ENCODE measurements around the gene MAGEA4.
"Not testable (repeated sequence)": the region's sequence is repeated elsewhere in the genome, so short reads cannot be mapped to it uniquely, and the experiment has no call there.

Gene MAGEA4, protein sequence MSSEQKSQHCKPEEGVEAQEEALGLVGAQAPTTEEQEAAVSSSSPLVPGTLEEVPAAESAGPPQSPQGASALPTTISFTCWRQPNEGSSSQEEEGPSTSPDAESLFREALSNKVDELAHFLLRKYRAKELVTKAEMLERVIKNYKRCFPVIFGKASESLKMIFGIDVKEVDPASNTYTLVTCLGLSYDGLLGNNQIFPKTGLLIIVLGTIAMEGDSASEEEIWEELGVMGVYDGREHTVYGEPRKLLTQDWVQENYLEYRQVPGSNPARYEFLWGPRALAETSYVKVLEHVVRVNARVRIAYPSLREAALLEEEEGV

DNA sequence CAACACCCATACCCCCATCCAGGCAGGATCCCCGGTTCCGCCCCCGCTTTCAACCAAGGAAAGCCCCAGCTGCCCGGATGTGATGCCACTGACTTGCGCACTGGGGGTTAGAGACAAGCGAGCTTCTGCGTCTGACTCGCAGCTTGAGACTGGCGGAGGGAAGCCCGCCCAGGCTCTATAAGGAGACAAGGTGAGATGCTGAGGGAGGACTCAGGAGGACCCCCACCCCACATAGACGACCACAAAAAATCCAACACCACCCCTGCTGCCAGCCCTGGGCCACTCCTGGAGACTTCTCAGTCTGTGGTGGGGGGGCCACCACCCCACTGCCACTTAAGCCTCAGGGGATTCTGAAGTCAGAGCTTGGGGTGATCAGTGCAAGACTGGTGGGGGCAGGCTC, at the start of gene MAGEA4:
Gene MAGEA4 (plus strand): TSS at position 110 of the 400 bp plus-strand sequence. CDS start 10,776 bp downstream, outside the sequence.
- no peak for DNase-seq (ENCODE audit: low read depth)

DNA sequence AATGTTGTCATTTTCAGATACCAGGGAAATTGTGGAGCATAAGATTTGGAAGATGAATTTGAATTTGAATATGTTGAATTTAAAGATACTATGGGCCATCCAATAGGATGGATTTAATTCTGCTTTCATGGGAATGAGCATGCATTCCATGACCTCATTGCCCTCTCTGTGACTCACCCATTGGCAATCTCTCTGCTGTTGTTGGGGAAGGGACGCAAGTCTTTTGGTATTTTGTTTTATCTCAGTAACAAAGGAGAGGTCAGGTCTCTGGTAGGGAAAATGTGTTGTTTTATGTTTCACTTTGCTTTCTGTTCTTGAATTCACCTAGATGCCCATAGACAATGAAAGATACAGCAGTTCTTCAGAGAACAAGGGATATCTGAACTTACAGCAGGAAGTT, 42.1 kb upstream of the MAGEA4 start:
- DNase-seq (ENCODE audit: low read depth): no peak

DNA sequence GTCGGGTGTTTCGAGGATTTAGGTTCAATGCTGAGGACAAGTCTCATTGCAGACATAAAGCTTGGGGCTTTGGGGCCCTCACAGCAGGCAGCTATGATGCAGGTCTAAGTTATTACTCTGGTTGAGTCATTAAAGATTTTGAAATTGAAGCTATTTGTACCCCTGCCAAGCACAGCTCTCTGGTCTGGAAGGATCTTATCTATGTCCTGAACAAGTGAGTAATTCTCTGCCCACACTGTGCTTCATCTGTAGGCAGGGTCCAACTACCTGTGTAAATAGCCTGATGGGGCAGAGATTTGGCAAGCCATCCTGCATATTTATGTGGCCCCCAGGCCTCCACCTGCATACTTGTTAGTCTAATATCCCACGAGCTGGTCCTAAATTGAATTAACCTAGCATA, 41.4 kb upstream of the MAGEA4 start:
- DNase-seq (ENCODE audit: low read depth): no peak

DNA sequence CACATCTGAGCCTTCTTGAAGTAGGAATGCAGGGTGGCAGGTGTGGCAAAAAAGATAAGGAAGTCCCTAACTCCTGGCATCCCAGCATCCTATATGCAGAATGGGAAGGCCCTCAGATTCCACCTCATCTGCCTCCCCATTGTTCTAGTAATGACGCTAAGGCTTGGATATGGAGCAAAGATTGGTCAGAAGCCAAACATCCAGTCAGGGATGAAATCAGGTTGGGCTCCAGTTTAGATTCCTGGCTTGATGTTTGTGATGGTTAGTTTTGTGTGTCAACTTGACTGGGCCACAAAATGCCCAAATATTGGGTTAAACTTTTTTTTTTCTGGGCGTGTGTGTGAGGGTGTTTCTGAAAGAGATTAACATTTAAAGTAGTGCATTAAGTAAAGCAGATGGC, 39.6 kb upstream of the MAGEA4 start:
- DNase-seq (ENCODE audit: low read depth): no peak

DNA sequence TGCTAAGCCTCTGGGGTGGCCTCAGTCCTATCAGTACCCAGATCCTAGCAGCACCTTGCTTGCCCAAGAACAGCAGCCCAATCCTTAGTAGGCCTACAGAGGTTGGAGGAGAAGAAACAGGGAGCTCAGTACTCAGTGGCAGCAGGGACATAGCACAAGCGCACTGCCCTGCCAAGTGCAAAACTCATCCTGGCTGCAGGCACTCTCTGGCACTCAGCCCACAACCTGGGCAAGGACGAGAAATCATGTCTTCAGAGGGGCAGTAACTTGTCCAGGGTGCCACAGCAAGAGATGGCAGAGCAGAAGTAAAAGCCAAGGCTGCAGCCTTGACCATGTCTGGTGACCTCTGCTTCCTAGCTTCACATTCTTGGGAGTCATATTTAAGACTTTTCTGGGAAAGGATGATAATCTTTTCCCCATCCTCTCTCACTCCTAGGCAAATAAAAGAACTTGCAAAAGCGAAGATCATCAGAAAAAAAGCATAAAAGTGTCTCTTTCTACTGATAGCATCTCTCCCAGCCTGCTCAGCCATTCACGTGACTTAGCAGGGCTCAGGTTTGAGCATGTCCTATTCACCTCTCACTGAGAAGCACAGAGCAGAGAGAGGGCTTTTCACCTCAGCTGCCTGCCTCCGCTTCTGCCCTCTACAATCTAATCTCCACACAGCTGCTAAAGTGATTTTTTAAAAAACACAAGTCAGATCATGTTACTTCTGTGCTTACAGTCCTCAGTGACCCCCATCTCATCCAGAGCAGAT, 37.2 kb upstream of the MAGEA4 start:
- DNase-seq (ENCODE audit: low read depth): no peak

DNA sequence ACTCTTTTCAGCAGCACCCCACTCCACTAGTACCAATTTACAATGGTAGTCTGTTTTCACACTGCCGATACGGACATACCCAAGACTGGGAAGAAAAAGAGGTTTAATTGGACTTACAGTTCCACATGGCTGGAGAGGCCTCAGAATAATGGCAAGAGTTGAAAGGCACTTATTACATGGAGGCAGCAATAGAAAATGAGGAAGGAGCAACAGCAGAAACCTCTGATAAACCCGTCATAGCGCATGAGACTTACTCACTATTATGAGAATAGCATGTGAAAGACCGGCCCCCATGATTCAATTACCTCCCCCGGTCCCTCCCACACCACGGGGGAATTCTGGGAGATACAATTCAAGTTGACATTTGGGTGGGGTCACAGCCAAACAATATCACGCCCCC, 34.1 kb upstream of the MAGEA4 start:
- no peak for DNase-seq (ENCODE audit: low read depth)

DNA sequence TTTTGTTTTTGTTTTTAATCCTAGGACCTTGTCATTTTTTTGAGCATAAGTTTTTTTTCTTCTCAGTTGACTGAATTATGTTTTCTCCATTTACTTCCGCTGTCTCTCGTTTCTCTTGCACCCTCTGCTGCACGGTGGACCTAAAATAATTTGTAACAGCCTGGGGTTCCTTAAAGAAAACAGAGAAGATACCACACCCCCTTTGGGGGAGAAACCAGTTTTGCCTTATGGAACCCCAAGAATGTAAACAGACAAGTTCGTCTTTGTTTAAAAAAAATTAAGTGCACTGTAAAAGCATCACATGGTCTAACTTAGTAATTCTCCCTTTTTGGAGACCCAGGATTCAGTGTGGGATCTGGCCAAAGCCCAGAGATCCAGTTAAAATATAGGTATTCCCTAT, 32.8 kb upstream of the MAGEA4 start:
- no peak for DNase-seq (ENCODE audit: low read depth)

DNA sequence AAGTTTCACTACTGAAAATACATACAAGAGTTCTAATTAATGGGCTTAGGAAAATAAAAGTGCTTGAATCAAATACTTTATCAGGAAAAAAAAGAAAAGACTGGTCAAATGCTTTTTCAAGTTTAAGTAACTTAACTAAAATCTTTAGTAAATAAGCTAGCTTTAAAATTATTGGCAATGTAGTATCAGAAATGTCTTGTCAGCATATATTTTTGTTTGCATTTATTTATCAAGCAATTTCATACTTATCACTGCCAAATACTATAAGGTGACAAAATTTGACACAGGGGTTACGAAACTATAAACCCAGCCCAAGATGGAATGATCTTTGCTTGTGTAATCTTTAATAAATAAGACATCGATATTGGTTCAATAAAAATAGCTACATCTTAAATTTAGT, 31.8 kb upstream of the MAGEA4 start:
- no peak for DNase-seq (ENCODE audit: low read depth)

DNA sequence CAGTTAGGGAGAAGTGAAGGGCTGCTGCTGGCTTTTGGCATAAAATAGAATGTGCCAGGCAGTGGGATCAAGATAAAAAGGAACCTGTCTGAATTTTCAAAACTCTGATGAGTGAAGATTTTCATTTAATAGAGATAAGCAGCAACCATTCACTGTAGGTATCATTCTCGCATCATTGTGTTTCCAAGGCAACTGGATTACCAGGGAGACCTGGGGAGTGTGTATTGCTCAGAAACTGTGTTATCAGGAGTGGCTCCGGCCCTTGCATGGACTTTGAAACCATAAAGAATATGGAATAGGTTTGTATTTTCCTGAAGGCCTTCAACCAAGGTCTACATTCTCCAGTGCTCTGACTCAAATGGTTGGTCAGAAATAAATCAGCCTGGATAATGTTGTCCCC, 23.3 kb upstream of the MAGEA4 start:
- DNase-seq (ENCODE audit: low read depth): no peak

DNA sequence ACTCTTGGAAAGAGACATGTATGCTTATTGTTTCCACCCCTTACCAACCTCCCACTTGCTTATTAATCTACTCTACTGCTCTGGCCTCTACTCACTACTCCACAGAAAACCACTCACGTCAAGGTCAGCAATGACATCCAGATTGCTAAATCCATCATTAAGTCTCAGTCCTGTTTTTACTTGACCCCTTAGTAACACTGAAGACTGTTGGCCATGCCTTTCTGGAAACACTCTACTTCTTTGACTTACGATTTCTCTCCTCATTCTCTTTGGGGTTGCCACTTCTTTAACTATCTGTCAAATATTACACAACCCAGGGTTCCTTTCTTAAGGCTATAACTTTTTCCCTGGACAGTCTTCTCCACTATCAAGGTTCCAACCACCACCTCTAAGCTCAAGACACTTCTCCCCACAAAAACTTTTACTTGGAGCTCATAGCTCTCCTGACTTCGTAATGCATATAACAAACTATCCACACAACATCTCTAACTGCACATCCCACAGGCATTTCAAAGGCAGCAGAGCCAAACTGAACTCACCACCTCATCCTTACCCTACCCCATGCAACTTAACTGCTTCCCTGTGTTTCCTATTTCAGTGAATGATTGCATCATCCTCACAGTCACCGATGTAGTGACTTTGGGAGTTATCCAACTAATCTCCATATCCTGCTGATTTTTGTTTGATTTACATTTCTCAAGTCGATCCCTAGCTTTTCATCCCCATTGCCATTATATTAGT, 15.8 kb upstream of the MAGEA4 start:
- DNase-seq (ENCODE audit: low read depth): no peak

DNA sequence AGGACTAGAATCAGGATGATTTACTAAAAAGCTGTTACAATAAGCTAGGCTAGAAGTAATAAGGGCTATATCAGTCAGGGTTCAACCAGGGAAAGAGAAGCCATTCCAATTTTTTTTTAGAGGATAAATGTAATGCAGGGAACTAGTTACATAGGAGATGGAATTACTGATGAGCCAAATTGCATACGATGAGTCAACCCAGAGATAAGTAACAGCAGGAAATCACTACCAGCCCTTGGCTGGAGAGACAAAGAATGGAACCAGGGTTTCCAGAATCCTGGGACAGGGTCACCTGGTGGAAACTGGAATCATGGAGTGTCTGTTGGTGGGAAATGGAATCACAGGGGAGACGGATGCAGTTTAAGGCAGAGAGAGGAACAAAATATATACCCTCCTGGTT, 13.1 kb upstream of the MAGEA4 start:
- DNase-seq (ENCODE audit: low read depth): no peak

DNA sequence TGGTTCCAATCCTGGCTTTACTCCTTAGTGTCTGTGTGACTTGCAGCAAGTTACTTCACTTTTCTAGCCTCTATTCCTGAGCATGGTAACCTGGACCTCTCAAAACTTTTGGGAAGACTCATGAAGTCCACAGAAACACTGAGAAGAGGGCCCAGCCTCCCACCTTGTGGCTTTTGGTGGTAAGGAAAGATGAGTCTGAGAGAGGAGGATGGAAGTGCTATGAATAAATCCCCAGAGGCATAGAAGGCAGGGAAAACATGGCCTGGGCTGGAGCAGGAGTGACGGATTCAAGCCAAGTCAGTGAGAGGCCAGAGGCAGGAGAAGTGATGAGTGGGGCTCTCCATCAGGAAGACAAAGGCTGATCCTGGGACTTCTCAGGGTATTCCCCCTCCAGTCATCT, 10.9 kb upstream of the MAGEA4 start:
- no peak for DNase-seq (ENCODE audit: low read depth)

DNA sequence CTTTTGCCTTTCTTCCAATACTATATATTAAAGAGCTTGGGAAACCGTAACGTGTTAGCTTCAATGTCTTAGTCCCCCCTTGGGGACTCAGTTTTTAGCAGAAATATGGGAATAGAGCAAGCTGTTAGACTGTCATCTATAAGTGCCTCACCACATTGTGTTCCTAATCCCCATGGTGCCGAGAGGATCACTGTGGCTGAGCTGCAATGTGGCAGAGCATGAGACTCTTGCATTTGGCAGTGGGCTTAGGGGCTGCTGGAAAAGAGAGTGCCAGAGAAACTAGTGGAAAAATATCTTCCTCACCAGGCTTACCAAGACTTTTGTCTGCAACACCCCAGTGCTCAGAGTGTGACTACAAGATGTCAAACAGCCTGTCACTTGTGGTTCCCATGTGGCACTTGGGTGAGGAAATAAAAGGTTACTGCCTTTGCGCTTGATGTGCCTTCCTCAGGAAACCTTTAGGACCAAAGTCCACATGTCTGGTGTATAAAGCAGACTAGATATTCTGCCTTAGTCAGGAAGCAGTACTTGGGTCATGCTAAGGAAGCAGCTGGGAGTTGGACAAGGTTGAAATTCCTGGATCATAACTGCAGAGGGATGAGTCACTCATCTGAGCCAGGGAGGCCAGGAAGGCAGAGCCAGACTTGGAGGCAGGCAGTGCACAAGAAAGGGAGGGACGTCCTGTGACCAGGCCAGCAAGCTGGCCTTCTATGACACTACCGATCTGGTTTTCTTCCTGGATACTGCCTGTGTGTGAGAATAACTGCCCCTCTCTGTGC, 9.7 kb upstream of the MAGEA4 start:
- no peak for DNase-seq (ENCODE audit: low read depth)

DNA sequence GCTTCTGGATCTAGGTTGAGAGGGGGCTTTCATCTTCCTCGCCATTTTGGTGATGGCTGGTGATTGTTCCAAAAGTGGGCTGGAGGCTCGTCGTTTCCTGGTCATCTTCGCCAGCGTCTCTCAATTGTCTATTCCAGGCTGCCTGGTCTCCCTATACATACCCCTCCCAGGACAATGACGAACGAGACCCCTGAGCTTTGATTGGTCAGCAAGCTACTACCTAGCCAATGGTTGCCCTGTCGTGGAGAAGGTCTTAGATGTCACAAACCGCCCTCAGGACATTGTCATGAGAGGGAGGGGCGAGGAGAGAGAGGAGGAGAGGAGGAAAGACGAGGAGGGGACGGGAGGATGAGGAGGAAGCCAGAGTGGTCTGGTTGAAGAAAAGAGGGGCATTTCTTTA, 7.7 kb upstream of the MAGEA4 start:
- no peak for DNase-seq (ENCODE audit: low read depth)

DNA sequence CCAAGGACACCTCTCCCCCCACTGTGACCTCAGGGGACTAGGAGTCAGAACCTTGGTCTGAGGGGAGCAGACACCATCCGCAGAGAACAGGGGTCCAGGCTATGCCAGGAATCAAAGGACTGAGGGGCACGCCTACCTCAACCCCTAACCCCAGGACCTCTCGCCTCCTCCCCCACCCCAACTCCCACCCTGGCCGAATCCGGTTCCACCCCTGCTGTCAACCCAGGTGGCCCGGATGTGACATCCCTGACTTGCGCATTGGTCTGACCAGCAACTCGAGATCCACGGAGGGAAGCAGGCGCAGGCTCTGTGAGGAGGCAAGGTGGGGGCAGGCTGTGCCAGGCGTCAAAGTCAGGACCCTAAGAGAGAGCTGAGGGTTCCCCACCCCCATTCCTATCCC, 468 bp upstream of the MAGEA4 start:
- no peak for DNase-seq (ENCODE audit: low read depth)

DNA sequence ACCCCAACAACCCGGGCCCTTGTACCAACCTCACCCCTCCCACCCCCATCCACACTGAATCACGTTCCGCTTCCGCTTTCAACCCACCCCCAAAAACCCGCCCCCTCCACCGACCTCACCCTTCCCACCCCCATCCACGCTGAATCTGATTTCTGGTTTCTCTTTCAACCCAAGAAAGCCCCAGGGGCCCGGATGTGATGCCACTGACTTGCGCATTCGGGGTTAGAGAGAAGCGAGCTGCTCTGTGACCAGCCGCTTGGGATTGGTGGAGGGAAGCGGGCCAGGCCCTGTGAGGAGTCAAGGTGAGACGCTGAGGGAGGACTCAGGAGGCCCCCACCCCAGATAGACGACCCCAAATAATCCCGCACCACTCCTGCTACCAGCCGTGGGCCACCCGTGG, 6.0 kb downstream of the MAGEA4 start:
- not testable (repeated sequence) for DNase-seq (ENCODE audit: low read depth)

DNA sequence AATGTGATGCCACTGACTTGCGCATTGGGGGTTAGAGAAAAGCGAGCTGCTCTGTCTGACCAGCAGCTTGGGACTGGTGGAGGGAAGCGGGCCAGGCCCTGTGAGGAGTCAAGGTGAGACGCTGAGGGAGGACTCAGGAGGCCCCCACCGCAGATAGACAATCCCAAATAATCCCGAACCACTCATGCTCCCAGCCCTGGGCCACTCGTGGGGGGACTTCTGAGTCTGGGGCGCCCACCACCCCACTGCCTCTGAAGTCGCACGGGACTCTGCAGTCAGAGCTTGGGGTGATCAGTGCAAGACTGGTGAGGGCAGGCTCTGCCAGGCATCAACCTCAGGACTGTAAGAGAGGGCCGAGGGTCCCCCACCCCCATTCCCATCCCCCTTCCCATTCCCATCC, 6.9 kb downstream of the MAGEA4 start:
- DNase-seq (ENCODE audit: low read depth): no peak

DNA sequence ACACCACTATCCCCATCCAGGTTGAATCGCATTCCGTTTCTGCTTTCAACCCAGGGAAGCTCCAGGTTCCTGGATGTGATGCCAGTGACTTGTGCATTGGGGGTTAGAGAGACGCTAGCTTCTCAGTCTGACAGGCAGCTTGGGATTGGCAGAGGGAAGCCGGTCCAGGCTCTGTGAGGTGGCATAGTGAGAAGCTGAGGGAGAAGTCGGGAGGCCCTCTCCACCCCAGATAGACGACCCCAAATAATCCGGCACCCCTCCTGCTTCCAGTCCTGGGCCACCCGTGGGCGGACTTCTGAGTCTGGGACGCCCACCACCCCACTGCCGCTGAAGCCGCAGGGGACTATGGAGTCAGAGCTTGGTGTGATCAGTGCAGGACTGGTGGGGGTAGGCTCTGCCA, 7.4 kb downstream of the MAGEA4 start:
- no peak for DNase-seq (ENCODE audit: low read depth)

DNA sequence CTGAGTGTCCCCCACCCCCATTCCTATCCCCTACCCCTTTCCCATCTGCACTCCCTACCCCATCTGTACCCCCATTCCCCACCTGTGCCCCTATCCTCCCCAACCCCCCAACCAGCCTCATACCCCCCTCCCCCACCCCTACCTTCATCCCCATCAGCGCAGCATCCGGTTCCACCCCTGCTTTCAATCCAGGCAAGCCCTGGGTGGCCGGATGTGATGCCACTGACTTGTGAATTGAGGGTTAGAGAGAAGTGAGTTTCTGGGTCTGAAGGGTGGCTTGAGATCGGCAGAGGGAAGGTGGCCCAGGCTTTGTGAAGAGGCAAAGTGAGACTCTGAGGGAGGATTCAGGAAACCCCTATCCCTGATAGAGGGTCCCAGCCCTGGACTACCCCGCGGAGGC, 7.8 kb downstream of the MAGEA4 start:
- no peak for DNase-seq (ENCODE audit: low read depth)

DNA sequence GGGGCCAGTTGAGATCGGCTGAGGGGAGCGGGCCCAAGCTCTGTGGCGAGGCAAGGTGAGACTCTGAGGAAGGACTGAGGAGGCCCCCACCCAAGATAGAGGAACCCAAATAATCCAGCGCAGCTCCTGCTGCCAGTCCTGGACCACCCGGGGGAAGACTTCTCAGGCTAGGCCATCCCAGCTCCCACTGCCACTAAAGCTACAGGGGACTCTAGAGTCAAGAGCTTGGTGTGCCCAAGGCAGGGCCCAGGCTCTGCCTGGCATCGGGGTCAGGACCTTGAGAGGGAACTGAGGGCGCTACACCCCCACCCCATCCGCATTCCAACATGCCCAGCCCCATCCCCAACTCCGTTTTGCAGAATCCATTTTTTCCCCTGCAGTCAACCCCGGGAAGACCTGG, 8.6 kb downstream of the MAGEA4 start:
- DNase-seq (ENCODE audit: low read depth): no peak

DNA sequence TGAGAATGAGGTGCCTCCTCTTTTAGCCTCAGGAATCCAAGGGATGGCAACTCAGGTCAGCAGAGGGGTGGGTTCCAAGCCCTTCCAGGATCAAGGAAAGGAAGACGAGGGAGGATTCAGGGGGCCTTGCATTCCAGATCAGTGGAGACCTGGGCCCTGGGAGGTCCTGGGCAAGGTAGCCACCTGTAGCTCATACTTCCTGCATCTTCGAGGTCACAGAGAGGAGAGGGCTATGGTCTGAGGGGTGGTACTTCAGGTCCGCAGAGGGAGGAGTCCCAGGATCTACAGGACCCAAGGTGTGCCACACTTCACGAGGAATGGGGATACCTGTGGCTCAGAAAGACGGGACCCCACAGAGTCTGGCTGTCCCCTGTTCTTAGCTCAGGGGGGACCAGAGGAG, 9.2 kb downstream of the MAGEA4 start:
- no peak for DNase-seq (ENCODE audit: low read depth)

DNA sequence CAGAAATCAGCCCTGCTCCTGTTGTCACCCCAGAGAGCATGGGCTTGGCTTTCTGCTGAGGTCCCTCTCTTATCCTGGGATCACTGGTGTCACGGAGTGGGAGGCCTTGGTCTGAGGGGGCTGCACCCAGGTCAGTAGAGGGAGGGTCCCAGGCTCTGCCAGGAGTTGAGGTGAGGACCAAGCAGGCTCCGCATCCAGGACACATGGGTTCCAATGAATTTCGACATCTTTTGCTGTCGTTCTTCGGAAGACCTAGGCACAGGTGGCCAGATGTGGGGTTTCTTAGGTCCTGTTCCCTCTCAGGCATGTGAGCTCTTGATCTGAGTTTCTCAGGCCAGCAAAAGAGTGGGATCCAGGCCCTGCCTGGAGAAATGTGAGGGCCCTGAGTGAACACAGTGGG, 10.0 kb downstream of the MAGEA4 start:
- DNase-seq (ENCODE audit: low read depth): no peak

All from CMK (cell line).